Pulmonary artery endothelial cell (primary cell): ENCODE data around the gene IKZF5. TPM values are rescaled to one million over a fixed set of nuclear protein-coding genes. Genes with fewer than 3 reads are reported as not detected.
A peak's percentile ranks its signal among the peaks of the same experiment; 100 is the strongest.

Source experiments
- DNase-seq: peaks from one replicate; pipeline ENCODE4 v3.0.0-alpha.2; 2011; ENCODE audit warnings: low read depth, low spot score
- total RNA-seq: library from RNA; depleted of rRNA; stranded (reverse); fragments of >200 nt; gene quantifications from 2 replicates; pipeline ENCODE4 v1.2.3, GENCODE V29; 2014

IKZF5 gene, protein sequence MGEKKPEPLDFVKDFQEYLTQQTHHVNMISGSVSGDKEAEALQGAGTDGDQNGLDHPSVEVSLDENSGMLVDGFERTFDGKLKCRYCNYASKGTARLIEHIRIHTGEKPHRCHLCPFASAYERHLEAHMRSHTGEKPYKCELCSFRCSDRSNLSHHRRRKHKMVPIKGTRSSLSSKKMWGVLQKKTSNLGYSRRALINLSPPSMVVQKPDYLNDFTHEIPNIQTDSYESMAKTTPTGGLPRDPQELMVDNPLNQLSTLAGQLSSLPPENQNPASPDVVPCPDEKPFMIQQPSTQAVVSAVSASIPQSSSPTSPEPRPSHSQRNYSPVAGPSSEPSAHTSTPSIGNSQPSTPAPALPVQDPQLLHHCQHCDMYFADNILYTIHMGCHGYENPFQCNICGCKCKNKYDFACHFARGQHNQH
- 2.7 and 3.8 TPM in 2 replicates for total RNA-seq

DNA sequence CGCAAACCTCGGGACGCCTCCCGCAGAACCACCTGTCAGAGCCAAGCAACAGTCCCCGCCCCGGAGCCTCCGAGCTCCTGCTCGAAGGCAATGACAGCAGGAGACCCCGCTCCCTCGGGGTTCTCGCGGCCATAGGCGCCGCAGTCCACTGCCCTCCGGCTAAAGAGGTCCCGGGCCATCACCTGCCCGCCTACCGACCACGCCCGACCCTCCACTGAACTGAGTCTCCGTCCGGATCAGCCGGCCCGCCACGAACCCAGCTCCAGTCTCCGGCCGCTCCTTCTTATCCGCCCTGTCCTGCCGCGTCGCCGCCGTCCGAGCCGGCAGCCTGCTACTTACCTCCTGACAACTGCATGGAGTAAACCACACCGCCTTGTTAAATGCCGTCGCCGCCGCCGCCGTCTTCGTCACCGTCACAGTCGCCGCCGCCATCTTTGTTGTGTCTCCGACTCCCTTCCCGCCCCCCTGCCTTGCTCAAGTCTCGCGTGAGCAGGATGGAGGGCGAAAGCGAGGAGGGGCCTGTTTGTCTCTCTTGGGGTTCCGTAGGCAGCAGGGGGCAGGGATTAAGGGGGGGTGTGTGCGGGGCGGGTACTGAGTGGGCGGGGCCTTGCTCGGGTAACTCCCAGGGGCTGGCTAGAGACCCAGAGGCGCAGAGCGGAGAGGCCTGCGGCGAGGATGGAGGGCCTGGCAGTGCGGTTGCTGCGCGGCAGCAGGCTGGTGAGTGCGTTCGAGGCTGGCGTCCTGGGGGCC, at the start of gene IKZF5, which contains the start of gene ACADSB:
TSS of gene IKZF5 (minus strand) at position 441 of the 750 bp plus-strand sequence. CDS start 10,170 bp downstream, outside the sequence.
TSS of gene ACADSB (plus strand) at position 652 of the 750 bp plus-strand sequence. CDS start at position 676, 24 bp downstream.
- peak; percentile 88 for DNase-seq

DNA sequence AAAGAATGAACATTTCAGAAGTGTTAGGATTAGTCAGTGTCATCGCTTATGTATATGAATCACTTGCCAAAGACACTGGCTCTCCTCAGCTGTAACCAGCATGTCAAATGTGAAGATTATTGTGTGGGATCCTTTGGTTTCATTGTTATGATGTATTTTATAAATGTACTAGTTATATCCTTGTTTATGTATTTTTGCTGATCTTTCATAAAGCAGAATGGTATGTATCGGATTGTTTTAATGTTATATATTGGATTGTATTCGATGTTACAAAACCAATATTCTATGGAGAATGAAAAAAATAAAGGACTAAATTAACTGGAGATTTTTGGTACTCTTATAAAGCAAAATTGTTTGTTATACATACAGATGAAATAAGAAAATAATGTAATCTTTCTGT, 49.4 kb upstream of the IKZF5 start:
- DNase-seq = no peak

DNA sequence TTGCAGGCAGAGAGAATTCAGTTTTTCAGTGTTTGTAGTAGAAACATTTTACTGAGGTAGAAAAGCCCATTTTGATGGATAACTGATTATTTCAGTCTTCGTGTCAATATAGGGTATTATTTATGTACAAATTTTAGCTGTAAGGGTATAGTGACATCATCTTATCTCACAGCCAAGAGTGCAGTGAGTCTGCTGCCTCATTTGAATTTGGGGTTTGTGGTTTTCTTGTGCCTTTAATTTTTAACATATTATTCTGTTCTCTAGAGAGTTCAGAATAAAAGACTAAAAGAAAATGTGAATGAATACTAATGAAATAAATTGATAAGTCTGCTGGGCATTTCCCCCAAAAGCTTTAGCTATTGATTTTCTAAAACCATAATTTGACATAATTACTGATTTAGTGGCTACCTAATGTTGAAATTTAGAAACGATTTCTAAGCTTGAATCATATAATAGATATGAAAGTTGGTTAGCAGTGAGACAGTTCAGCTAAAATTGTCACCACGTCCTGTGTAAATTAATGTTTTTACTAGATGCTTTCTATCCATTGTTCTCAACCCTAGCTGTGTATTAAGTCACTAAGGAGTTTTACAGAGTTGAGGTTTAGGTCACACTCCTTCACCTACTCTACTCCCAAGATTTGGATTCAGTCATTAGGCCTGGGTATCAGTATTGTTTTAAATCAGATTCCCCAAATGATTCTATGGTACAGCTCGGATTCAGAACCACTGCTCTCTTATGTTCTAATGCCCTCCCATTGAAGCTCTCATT, 37.6 kb upstream of the IKZF5 start:
- no peak for DNase-seq

DNA sequence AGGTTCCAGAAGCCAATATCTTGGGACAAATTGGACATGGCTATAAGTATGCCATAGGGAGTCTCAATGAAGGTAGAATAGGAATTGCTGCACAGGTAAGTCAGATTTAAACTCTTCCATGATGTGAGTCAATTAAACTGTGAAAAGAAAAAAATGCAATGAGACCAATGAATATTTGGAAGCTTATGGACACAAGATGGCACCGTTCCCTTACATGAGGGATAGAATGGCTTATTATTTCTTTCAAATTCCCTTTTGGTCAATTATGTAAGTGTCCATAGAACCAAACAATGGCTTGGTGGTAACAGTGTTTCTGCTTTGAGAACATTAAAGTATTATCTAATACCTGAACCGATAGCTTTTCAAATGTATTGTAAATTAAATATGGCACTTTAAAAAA, 35.8 kb upstream of the IKZF5 start:
- no peak for DNase-seq

DNA sequence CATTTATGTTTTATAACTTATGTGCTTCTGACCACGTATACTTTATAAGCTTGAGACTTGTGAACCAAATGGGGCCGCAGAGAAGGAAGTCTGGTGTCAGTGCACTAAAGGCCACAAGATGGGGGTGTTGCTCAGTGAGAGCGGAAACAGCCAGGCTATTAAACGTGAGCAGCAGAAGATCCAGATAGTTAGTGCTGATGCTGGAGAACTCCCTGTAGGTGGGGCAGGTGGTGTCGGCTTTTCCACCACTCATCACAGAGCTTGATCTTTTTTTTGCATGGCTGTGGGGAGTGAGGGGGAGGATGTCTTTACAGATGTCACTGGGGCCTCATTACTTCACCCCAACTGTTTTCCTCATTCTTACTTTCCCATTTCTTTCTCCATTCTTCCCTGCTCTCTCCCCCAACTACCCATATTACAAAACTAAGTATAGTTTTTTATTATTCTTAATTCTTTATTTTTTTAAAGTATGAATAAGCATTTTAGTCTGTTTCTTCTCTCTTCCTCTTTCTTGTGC, 34.9 kb upstream of the IKZF5 start:
- no peak for DNase-seq

DNA sequence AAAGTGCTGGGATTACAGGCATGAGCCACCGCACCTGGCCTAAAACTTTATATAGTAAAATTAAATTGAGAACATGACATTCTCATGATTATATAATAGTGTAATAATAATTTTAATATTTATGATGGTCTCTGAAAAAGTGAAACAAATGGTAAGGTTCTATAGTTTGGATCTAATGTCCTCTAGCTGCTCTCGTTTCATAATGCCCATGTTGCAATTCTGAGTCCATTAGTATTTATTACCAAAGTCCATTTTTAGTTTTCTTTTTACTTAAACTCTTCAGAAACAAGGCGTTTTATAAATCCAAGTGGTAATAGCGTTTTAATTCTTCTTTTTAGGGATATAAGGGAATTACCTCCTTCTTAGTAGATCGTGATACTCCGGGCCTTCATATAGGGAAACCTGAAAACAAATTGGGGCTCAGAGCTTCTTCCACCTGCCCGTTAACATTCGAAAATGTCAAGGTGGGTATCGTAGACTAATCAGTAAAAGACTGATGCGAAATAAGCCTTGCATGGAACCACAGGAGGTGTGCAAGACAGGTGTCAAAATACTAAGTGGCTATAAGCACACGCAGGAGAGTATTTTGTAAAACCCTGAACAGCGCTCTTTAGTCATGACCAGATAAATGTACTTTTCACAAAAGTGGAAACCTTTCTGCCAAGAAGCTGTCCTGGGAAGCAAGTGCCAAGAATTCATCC, 34.3 kb upstream of the IKZF5 start:
- DNase-seq = no peak

DNA sequence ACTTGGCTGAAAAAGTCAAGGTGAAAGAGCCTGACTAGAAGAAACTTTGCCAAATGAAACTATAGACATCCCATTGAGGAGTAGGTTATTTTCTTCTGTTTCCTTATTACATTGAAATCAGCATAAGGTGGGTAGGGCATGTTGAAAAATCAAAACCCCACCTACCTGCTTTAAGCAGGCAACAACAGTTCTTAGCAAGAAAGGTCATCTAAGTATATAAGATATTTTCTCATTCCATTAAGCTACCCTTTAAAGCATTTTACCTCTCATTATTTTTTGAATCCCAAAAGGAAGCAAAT, 31.0 kb upstream of the IKZF5 start:
- no peak for DNase-seq

DNA sequence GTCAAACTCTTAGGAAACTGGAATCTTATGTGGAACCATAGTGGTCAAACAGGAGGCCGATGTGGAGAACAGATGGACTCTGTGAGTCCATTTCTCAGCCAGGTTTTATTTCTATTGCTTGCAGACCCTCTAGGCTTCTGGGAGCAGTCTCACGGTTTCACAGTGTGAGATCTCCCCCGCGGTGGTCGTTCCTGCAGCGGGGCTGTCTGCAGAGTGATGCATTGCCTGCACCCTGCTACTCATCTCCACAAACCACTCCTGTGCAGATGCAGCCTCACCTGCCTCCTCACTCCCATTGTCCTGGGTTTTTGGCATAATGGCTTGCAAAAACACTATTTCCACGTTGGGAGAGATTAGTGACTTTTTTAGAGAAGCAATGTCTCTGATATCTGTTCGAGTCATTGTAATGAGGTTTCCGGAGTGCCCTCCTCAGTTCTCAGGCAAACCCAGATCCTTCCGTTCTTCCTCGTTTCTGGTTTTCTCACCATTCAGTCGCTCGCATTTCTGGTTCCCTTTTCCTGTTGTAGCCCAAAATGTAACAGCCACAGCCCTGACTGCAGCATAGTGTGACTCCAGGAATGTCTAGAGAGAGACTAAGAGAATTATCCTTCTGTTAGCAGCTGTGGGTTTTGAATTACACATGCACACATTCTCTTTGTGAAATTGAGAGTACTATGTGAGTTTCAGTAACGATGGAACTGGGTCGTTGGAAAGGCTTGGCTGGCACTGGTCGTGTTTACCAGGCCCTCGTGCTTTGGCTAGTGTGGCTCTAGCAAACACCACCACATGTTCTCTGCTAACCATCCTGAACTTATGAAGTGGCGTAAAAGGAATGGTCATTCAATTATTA, 30.4 kb upstream of the IKZF5 start:
- no peak for DNase-seq

DNA sequence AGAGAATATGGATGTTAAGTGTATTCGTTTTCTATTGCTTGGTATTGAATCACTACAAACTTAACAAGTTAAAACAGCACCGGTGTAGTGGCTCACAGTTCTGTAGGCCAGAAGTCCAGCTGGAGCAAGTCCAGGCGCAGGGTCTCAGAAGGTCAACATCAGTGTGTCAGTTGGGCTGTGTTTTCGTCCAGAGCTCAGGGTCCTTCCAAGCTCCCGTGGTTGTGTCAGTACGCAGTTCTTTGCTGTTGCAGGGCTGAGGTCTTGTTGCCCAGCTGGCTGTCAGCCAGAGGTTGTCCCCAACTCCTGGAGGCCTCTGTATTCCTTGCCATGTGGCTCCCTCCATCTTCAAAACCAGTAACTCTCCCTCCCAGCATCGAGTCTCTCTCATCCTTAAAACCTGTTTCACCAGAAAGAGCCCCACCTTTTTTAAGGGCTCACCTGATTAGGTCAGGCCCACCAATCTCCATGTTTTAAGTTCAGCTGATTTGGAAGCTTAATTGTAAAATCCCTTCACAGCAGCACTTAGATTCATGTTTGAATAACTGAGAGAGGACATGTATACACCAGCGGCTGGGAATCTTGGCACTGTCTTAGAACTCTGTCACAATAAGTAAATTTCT, 27.0 kb upstream of the IKZF5 start:
- no peak for DNase-seq

DNA sequence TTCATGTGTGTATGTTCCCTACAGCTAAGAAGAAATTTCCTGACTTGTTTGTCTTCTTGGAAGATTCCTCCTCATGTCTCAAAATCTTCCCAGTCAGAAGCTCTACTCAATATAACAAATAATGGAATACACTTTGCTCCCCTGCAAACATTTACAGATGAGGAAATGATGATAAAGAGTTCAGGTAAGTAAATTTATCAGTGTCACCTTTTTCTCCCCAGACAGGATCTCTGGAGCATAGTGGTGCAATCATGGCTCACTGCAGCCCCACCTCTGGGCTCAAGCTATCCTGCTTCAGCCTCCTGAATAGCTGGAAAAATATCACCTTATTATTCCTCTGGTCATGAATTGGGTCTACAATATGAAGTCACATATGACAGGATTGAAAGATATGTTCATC, 25.7 kb upstream of the IKZF5 start:
- no peak for DNase-seq

DNA sequence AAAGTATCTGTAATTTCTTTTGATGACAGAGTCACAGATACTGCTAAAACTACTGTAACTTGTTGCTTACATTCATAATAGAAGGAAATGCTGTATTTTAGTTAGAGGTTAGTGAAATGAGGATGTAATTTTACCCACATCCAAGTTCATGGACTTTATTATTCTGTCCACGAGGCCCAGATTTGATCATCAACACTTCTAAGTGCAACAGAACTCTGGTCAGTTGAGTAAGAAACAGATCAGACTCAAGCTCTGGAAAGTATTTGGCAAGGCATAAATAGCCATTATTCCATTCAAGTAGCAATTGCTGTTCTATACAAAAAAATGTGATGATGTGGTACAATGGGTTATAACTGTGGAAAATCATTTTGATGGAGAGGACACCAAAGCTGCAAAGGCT, 22.5 kb upstream of the IKZF5 start:
- no peak for DNase-seq

DNA sequence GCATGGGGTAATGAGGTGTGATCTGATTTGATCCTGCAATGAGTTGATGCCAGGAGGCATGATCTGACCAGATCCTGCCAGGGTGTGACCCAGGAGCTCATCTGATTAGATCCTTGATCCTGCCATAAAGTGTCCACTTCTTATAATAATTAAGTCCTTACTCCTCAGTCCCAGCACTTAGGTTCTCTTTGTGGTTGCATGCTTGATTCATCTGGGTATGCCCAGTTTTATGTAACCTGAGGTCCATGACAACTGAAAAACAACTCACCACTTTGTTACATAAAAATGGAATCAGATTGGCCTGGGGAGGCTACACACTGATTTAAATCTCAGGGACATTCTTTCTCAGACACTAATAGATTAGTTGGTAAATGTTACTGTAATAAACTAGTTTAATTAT, 19.3 kb upstream of the IKZF5 start:
- DNase-seq = no peak

DNA sequence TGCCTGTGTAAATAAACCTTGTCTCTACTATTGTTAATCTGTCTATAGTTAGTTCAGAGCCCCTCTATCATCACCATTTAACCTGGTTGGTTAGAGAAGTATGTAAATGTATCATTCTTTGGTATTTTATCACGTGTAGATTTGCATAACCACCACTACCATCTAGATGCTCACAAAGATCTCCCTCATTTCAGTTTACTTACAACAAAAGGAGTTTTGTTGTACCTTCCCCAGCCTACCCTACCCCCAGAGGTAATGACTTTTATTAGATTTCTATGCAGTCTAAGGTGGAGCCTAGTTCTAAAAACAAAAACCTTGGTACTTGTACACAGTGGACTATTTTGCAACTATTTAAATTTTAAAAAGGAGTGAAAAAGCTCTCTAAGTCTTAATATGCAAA, 17.7 kb upstream of the IKZF5 start:
- no peak for DNase-seq

DNA sequence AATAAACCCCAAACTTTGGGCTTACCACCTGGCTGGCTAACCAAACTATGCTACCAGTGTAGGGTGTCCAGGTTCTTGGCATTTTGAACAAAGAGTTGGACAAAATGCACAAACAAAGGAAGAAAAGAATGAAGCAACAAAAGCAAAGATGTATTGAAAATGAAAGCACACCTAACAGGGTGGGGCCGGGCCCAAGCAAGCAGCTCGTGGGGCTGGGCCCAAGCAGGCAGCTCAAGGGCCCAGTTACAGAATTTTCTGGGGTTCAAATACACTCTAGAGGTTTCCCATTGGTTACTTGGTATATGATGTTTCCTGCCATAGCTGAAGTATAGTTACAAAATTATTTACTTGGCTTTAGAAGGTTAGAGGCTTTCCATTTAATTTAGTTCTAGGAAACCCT, 15.9 kb upstream of the IKZF5 start:
- no peak for DNase-seq

DNA sequence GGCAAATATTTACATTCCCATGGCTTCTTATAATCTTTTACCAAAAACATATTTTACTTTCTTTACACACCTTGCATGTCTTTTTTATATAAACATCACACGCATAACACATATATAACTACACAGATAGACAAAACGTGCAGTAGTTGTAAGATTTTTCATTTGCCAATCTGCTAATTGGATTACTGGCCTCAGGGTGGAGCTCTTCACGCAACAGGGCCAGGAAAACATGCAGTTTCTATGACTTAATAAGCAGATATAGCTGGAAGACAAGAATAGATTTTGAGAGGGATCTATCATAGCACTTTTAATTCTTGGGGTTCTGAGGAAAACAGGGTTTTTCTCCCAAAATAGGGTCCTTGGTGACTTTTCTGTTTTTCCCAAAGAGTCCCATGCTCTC, 12.9 kb upstream of the IKZF5 start:
- no peak for DNase-seq

DNA sequence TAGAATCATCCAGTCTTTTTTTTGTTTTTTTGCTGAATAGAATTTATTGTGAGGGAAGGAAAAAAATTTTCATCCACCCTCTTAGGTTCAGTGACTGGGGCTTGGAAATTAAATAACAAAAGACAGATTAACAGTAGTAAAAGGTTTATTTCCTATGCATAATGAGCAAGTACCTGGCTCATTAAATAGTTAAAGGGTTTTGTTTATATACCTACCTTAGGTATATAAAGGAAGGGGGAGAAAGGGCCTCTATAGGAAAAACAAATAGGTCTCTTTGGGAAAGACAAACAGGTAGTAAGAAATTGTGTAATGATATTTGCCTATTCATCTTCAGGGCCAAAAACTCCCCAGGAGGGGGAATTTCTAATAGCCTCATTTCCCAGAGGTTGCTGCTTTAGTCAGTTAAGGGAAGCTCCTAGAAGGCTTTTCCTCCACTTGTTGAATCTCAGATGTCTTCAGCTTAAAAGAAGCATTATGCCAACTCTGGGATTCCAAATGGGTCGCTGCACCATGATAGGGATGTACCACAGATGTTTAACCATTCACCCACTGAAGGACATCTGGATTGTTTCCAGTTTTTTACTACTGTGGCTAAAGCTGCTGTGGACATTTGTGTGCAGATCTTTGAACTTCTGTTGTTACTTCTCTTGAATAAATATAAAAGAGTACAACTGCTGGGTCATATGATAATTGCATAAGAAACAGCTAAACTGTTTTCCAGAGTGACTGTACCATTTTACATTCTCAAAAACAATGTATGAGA, 11.5 kb upstream of the IKZF5 start:
- DNase-seq = no peak

DNA sequence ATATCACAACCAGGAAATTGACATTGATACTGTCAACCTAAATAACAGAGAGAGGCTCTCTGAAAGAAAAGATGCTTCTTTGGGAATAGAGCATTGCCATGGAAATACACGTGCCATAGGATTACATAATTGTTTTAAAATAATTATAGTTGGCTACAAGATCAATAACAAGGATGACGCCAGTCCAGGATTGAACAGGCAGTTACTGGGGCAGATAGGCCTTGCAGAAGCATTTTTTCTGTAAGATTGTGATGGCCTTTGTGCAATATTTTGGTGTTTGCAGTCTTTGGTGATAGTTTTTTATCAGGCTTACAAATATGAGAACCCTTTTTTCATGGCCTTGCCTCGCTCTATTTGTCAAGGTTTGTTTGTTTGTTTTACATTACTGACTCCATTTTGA, 10.7 kb upstream of the IKZF5 start:
- DNase-seq = no peak

DNA sequence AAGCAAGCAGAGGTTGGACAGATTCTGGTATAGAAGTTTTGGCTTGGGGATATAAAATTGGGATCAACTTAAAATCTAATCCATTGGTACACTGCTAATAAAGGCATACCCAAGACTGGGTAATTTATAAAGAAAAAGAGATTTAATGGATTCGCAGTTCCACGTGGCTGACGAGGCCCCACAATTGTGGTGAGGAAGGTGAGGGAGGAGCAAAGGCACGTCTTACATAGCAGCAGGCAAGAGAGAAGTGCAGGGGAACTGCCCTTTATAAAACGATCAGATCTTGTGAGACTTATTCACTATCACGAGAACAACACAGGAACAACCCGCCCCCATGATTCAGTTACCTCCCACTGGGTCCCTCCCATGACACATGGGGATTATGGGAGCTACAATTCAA, 9.9 kb upstream of the IKZF5 start:
- no peak for DNase-seq
